CD4-positive, alpha-beta T cell treated with Interleukin-15 for 4 hours (primary cell): ENCODE results near the gene LHFPL3.
"Not testable (repeated sequence)": the region's sequence is repeated elsewhere in the genome, so short reads cannot be mapped to it uniquely, and the experiment has no call there.

Experiments used
- DNase-seq: peaks from one replicate; pipeline ENCODE4 v3.0.0-alpha.2; 2020; ENCODE audit warnings: low spot score

LHFPL3 gene

DNA sequence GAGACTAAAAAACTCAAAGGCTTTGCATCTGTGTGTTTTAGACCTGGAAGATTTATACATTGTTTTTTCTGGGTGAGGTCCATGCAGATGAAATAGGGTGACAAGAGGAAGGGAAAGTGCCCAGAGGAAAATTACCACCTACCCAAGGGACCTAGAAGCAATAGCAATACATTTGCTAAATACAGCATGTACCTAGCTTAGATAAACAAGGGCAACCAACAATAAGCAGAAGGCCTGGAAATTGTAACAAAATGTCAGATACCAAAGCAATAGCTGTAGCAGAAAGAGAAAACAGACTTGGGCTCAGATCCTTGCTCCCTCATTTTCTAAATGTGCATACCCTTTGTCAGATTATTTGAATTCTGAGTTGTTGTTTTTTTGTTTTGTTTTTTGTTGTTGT is 367.2 kb downstream of the LHFPL3 start:
- DNase-seq, result no peak

DNA sequence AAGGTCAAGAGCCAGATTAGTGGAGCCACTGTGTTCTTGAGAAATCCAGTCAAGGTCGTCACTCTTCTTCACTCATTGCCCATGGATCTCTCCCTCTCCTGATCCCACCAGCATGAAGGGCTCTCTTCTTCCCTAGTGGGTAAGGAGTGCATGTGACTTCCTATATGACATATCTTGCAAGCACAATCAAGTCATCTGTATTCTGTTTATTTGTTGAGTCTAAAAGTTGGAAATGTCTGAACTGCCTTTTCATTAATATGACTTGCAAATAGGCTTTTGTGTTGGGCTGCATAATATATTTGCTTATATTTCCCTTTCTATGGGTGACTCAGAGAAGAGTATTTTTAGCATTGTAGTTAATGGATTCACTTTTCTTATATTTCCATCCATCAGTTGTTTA is 371.9 kb downstream of the LHFPL3 start:
- DNase-seq, result no peak

DNA sequence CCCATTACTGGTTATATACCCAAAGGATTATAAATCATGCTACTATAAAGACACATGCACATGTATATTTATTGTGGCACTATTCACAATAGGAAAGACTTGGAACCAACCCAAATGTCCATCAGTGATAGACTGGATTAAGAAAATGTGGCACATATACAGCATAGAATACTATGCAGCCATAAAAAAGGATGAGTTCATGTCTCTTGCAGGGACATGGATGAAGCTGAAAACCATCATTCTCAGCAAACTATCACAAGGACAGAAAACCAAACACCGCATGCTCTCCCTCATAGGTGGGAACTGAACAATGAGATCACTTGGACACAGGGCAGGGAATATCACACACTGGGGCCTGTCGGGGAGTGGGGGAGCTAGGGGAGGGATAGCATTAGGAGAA is 392.6 kb downstream of the LHFPL3 start:
- not testable (repeated sequence) for DNase-seq

DNA sequence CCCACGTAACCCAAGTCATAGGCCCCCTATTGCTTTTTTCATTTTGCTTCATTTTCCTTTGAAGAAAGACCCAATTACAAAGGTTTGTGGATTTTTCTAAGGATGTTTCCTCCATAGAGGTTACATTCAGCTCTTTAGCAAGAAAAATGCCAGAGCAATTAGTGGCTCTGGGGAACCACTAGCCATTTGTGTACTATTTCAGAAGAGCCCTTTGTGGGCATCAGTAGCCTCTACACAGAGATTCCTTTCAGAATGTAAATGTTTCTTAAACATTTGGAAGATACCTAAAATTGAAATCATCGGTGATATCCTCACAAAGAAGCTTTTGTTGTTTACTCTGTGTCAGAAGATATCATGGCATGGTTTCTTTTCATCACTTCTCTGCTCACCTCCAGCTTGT is 394.6 kb downstream of the LHFPL3 start:
- no peak for DNase-seq

DNA sequence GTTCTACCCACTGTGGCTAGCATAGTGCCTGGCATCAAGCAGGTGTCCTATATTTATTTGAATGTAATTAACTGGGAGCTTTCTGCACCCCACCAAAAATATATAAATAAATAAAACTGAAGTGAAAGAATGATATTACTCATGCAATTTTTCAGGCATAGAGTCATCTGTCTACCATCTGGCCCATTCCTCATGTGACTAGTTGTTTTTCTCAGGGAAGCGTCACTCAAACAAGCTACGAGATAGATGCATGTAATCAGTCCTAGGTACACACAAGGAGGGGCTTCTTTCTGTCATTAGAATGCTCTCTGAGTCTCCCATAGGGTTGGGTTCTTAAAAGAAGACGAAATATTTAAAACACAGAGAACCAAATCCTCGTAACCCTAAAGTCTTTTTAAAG is 430.1 kb downstream of the LHFPL3 start:
- no peak for DNase-seq

DNA sequence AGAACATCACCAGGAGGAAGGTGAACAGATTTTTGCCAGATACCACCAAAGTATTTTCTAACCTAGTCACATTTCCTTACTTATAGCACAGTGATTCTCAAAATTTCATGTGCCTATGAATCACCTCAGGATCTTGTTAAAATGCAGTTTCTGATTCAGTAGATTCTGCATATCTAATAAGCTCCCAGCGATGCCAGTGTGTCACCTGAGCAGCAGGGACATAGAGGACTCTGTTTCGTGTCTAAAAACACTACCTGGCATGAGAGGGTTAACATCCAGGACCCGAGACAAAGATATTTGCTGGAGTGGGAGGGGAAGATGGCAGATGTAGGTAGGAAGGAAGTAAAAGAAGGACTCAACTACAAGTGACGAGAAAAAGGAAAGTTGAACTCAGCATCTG is 433.5 kb downstream of the LHFPL3 start:
- DNase-seq, result no peak

DNA sequence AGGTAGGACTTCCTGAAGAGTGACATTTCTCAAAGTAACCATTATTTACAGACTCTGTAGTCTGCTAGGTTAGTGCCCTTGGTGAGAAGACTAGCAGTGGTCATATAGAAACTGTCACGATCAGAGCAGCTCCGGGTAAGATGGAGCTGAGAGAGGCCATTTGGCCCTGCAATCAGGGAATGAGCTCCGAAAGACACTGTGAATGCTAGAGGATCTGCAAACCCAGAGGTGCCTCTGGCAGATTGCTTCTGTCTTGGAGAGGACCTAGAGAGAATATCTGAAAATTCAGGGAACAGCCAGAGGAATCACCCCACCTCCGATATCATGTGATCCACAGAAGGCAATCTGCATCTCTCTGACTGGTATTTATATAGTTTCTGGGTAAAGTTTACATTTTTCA is 438.7 kb downstream of the LHFPL3 start:
- DNase-seq, result no peak

DNA sequence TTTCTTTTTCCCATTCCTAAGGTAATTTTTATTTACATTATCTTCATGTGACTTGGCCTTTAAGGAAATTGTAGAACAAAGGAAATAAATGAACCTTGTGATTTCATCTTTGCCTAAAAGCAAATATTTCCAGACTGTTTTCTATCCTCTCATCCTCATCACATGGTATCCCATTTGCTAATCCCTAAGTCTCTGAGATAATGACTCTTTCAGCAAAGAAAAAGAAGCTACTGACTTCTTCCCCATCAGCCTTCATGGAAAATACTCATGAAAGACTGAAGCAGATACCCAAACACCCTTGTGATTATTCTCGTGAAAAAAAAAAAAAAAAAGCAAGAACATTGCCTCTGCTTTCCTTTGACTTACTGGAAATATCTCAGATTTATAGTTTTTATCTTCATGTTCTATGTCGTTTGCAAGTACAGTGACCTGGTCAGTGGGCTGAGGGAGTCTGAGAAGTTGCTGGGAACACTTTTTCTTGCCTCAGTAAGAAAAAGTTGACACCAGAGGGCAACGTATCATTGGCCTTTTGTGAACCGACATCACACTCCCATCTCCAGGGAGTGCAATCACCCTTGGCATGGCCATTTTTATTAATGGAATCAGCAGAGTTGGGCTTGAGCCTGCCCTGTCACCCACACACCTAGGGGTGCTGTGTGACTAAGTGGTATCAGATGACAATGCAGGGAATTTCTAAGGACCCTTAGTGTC is 439.6 kb downstream of the LHFPL3 start:
- DNase-seq, result no peak

DNA sequence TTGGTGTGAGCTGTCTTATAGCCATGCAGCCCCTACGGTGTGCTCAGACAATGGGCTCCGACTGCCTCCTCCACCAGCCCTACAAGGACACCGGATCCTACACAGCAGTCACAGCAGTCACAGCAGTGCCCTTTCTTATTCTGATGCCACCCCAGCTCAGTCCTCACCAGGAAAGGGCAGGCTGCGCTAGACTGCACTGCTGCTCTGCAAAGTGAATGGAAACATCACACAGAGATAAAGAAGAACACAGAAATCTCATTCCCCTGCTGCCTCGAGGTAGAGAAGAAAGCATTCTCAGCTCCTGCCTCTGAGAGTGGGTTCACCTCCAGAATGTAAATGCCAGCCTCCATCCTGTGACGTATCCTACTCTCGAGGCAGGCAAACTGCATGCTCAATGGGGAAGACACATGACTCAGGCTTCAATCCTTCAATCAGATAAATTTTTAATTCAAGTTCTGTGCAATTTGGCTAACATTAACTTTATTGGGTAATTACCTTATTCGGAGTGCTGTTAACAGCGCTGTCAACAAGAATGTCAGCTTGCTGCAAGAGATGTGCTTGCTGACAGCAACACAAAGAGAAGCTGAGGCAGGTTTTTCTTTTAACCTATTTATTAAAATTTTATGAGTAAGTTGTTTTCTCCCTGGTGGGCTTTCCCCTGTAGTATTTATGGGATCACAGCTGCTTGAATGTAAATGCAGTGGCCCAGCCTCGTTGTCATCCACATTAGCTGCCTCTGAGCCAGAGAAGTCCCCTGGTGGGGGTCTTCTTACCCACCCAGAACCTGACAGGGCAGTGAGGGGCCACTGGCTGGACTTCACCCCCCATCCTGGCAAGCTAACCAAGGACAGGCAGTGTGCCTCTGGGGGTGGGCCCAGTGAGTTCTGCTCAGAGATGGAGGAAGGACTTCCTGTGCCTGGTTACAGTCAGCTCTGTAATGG is 444.3 kb downstream of the LHFPL3 start:
- DNase-seq, result no peak

DNA sequence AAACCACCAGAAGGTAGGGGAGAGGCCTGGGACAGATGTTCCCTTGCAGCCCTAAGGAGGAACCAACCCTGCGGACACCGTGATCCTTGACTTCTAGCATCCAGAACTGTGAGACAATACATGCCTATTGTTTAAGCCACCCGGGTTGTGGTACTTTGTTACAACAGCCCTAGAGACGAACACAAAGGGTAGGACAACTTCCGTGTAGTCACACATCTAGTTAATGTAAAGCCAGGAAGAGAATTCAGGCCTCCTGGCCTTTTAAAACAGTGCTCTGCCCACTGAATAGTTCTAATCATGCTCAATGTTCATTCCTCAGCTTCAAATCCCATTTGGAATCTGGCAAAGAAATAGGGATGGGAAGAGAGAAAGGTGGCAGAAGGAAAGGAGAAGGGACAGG is 445.4 kb downstream of the LHFPL3 start:
- DNase-seq, result no peak

DNA sequence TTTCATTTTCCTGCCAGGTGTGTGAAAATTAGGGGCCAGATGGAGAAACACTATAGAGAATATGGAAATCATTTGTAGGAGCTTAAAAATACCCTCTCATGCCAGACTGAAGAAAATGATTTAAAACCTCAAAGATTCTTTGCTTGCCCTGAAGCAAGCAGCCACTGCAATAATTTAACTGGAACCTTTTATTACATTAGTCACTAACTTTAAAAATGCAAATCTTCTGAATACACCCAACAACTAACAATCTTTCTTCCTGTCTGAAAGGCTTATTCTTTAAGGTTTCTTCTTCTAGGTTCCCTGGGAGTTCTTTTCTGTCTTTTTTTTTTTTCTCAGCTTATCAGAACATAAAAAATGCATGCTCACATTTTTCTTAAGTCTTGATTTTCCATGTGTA is 447.1 kb downstream of the LHFPL3 start:
- no peak for DNase-seq

DNA sequence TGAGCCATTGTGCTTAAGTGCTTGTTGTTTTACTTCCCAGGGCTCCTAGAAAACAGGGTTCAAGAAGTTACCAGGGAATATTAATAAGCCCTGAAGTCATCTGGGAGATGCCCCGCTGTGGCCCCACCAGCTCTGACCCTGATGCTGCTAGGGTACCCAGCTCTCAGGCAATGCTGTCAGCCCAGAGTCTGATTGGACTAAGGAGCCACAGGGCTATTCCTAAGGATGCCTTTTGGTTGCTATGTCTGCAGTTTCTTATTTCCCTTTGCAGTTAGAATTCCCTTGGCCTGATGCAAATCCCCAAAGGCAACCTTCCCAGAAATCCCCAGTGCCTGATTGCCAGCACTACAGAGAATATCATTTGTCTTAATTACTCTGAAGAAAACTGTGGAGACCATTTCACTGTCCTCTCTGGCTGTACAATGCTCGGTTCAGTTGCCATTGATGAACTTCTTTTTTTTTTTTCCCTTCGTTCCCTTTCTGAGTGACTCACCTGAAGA is 448.9 kb downstream of the LHFPL3 start:
- no peak for DNase-seq

DNA sequence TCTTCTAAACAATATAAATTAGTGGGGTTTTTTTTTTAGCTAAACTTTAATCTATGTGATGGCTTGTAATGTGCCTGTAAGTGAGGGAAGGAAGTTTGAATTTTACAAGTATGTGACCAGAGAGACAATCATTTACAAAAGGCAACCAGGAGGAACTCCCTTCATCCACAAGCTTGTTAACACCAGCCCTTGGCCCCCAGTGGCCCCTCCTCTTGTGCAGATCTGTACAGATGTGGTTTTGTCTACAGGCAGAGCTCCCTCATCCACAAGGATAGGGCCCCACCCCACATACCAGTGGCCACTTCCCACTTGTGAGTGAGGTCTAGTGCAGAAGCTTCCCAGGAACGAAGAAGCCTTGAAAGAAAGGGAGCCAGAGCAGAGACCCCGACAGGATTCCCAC is 451.5 kb downstream of the LHFPL3 start:
- no peak for DNase-seq

DNA sequence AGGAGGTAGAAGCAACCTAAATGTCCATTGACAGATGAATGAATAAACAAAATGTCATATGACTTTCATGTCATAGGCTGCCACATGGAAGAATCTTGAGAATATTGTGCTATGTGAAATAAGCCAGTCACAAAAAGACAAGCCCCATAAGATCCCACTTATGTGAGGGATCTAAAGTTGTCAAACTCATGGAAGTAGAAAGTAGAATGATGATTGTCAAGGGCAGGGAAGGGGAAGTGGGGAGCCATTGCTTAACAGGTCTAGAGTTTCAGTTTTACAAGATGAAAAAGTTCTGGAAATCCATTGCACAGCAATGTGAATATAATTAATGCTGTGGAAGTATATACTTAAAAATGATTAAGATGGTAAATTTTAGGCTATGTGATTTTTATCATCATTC is 456.3 kb downstream of the LHFPL3 start:
- no peak for DNase-seq

DNA sequence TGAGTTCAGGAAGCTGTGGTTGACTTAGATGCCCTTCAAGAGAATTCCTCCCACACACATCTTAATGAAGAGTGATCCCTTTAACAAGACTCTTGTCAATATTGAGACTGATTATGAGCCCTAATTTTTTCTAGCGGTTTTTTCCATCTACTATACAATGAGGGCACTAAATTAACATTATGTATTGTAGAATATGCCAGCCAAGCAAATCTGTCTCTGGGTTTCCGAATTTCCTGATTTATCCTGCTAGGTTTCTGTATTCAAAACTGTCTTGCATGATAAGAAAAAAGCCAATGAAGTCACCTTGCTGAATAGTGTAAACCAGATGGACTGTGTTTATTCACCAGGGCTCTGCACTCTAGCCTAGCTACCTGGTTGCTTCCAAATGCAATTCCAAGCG is 461.4 kb downstream of the LHFPL3 start:
- DNase-seq, result no peak

DNA sequence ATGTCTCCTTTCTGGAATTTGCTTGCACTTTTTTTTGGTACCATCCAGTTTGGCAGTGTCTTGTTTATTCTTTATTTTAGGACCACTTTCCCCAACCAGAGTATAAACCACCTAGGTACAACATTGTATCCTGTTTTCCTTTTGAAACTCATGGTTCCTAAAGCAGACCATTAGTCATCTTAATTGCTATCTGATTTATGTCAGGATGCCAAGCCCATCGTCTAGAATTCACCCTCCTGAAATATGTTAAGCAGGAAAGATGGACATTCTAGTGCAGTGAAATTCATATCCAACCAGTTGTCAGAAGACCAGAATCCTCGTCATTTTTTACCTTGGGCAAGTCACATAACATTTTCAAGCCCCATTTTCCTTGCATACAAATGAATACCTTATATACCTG is 462.0 kb downstream of the LHFPL3 start:
- DNase-seq, result no peak

DNA sequence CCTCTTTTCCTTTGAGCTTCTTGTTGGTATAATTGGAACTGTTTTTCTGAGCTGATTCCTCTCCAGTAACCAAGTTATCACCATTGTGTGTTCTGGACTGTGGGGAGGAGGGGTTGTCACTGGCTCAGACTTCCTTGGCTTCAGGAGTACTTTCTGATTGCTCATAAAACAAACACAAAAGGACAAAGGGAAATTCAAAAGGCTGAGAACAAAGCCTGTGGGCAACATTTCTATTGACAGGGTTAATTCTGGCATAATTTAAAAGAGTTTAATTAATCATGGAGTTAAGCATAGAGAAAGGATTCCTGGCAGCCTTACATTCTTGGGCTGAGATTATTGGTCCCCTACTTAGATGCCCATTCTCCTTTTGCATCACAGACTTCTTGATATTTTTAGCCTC is 462.7 kb downstream of the LHFPL3 start:
- no peak for DNase-seq

DNA sequence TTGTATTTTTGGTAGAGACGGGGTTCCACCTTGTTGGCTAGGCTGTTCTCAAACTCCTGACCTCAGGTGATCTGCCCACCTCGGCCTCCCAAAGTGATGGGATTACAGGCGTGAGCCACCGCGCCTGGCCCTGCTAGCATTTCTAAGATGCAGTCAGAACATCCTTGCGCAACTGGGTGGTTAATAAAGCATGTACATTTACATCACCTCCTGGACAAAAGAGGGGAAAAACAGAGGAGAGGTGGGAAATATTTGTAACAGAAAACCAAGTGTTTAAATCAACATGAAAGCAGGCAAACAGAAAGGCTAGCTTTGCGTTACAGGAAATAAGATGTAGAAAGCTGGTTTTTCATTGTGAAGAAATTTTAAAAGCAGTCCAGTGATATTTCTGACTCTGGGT is 464.7 kb downstream of the LHFPL3 start:
- no peak for DNase-seq

DNA sequence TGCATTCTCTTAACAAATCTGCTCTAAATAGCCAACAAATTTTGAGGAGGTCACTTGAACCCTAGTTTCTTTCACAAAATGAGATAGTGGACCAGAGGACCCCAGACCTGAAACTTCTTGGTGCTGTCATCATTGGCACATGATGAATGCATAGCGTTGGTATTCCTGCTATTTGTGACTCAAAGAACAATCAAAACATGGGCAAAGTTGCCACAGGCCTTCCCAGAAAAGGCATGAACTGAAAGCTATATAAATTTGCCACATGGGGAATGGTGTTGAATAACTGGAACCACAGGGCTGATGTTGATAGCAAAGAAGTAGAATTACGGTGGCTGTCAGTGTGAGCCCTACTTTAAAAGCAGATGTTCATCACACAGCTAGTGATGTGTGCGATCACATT is 465.8 kb downstream of the LHFPL3 start:
- no peak for DNase-seq

DNA sequence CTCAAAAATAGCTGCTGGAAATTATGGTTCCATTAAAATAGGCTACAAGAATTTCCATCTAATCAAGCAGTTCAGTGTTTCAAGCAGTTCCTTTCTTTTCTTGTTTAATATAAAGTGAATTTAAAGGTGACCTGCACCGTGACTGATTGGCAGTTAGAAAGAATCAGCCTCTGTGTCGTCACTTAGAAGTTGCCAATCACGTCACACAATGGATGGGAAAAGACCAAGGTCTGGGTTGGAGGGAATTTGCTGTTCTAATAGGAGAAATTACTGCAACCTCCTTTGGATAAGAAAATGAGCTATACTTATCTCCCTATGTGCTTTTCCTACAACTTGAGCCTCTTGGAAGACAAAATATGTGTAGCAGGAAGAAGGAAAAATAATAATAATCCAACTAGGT is 466.2 kb downstream of the LHFPL3 start:
- DNase-seq, result no peak

DNA sequence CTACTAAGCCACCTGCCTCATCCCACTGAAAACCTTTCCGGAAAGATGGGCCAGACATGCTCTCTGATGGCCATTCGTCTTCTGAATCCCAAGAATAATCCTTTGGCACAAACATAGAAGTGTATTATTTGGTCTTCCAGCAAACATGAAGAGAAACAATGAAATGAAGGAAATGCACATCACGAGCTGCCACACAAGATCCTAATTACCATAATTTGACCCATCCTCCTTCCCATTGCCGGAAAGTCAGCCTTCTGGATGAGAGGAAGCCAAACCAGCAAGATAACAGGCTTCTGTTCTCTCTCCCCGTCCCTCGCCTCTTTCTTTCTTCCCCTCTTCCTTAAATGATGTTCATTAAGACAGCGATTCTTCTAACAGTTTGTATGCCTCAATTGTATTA is 466.7 kb downstream of the LHFPL3 start:
- no peak for DNase-seq

DNA sequence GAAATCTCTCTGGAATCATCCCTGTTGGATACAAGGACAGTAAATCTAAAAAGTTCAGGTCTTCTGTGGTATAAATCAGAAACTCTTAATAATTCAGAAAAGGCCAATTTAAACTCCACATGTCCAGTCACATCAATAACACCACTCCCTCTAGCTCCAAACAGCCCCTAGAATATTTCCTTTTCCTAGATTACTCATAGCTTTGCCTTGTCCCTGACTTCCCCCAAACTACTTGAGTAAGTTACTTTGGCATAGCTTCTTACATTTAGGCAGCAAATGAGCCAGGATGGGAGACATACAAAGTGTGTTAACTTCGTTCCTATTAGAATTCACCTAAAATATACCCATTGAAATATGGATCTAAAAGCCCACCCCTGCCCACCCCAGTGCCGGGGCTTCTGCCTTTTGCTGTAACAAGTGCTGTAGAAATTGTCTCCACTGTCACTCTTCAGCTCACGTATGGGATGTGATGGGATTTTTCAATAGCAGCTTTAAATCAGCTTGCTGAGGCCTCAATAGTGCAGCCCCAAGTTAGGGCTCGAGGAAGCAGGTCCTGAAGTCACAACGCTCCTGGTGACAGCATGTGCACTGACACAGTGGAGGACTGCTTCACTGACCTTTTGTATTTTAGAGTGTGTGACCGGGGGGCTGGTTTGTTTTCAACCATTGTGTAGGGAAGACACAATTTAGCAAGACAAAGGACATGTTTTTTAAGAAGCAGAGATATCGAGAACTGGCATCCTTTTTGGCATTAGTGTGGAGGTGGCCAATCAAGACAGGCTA is 467.4 kb downstream of the LHFPL3 start:
- DNase-seq, result no peak

DNA sequence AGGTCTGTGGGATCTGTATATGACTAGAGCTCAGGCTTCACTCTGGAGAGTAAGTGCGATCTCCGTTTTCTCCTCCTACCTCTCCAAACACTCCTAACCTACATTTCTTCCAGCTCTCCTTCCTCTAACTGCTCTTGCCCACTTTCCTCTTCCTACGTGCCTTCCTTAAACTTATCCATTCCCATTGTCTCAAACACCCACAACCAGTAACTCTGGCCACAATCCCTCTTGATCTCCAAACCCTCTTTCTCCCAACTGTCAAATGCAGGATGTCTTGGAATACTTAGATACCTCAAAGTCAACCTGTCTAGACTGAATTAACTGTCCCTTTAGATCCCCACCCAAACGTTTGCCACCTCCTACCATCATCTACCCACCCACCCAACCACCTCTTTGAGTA is 471.9 kb downstream of the LHFPL3 start:
- DNase-seq, result no peak
